NK-92 treated with Interleukin-12 subunit alpha and Interleukin-12 subunit beta, amount 100 ng/mL, for 24 hours (cell line): ENCODE results near the gene ZFYVE21.

ENCODE experiments used
- DNase-seq: peaks from one replicate; lab custom pipeline; 2025; lab: John Stamatoyannopoulos, UW

Gene ZFYVE21

DNA sequence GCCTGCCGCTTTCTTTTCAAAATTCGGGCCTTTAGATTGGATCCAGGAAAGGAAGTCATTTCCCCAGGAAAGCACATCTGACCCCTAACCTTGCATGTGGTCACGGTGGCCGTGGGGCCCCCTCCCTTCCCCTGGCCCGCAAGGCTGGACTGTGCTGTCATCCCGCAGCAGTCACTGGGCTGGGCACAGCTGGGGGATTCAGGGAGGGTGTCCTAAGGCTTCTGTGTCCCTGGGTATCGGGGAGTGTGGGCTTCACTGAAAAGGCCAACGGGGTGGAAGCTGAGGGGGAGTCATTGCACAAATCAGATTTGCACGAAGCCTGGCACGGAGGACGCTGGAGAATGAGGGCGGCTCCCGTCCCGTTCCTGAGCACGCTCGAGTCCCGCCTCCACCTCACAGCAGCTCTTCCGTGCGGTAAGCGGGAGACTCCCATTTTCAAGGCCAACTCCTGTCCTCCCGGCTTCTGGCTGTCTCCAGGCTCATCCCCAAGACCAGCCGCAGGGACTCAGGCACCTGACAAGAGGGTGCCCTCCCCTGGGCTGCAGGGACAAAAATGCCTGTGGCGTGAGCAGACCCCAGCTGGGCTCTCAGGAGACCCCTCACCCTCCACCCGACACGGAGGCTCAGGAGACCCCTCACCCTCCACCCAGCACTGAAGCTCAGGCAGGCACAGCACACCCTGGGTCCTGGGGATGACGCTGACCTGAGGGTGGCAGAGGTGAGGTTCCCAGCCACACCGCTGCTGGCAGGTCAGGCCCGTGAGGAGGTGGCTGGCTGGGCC, 9.9 kb upstream of the ZFYVE21 start:
- no peak for DNase-seq

DNA sequence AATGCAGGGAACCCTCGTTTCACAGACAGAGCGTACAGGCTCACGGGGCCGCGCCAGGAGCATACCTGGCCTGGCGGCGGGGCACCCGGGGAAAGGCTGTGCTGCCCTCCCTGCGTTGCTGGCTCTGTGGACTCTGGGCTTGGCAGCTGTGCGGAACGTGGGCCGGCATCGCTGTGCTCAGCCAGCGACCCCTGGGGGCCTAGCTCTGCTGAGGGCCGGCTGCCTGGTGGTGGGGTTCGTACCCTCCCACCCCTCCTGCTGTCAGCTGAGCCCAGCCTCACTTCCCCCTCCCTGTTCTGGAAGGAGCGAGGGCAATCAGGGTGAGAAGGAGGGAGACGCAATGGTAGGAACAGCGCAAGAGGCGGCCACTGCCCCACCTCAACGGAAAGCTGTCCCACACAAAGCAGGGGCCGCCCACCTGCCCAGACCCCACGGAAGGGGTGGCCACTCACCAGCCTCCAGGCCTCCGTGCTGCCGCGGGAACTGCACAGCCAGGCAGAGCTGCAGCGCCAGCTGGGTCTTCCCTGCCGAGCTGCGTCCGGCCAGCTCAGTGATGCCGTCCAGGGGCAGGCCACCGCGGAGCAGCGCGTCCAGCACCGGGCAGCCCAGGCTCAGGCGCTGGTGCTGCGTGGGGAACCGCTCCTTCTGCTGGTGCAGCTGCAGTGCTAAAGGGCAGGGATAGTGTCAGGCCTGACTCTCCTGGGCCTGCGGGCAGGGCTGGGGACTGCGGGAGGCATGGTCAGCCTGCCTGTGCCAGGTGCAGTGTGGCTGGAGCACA, 8.9 kb upstream of the ZFYVE21 start:
- DNase-seq: no peak

DNA sequence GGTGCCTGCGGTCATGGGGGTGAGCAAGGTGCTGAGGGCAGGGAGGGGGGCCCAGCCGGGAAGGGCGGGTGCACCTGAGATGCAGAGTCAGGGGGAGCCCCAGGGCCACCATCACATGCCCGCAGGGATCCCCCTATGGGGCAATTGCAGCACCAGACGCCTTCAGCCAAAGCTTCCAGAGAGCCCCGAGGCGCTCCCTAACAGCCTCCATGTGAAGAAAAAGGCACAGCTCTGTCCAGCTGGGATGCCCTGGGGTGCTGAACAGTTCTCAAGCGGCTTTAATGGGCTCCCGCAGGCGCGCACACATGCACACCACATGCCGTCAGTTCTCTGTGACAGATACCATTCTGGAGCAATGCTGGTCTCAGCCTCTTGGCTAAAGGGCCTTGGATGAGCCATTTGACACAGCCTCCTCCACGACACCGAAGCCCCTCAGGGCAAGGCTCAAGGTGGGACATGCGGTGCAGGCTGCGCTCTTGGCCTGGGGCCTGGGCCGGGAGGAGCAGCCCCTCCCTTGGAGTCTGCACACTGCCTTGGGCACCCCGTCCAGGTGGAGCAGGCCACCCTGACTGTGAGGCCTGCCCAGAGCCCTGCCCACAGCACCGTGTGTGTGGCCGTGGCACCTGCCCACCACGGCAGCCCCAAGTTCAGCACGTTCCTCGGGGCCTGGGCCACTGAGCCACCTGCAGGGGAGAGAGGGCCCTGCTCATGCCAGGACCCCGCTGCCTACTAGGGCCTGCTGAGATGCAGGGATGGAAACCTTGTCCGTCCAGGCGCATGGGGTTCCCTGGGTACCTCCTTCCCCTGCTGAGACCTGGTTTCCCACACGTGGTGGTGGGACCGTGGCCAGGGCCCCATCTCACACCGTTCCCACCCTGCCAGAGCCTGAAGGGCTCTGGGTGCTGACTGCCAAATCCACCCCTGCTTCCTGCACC, 8.0 kb upstream of the ZFYVE21 start:
- no peak for DNase-seq

DNA sequence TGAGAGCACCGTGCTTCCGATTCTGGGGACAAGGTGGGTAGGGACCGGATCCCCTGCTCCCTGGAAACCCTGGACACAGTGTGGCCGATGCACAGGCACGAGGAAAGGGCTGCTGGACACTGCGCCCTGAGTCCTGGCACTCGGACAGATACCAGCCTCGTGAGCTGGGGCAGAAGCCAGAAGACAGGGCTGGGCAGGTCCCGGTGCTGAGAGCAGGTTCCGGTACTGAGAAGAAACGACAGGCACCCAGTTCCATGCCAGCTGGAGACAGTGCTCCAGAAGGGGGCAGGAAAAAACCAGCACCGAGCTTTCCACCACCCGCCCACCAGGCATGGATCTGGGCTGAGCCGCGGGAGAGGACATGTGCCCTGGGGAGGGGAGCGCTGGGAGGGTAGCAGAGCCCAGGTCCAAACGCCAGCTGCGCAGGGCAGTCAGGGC, 6.8 kb upstream of the ZFYVE21 start:
- DNase-seq: no peak

DNA sequence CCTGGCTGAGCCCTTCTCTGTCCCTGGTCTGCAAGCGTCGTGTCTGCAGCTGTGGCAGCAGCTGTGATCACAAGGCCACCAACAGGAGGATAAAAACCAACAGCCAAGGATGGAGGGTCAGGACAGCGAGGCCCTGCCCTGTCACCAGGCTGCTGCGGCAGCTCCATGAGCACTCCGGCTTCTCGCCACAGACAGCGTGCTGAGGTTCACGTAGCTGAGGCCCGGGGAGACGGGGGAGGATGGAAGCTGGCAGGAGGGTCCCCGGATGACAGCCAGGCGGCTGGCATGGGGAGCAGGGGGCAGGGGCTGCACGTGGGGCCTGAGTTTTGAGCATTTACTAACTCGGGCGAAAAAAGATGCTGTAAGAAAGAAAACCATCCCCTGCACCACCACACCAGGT, 5.8 kb upstream of the ZFYVE21 start:
- DNase-seq: no peak

DNA sequence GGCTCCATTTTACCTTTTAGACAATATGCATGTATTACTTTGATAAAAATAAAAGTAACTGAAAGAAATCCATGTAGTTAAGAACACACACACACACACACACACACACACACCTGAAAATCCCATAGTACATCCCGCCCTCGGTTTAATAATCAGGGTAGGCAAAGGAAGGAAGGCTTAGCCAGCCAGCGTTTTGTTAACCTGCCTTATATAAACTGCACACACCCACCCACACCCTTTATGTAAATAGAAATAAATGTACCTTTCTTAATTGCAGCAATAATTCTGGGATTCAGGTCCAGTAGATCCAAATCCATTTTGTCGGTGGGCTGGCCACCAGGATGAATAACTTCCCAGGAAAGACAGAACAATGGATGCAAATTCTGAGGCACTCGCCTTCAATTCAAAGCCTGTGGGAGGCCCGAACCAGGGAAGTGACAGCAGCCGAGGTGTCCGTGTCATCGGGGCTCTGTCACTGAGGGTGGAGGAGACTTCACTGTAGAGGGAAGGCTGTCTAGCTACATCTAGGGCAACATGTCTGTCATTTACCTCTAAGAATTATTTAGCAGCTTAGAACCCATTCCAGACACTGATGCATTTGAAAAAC, 4.7 kb upstream of the ZFYVE21 start:
- no peak for DNase-seq

DNA sequence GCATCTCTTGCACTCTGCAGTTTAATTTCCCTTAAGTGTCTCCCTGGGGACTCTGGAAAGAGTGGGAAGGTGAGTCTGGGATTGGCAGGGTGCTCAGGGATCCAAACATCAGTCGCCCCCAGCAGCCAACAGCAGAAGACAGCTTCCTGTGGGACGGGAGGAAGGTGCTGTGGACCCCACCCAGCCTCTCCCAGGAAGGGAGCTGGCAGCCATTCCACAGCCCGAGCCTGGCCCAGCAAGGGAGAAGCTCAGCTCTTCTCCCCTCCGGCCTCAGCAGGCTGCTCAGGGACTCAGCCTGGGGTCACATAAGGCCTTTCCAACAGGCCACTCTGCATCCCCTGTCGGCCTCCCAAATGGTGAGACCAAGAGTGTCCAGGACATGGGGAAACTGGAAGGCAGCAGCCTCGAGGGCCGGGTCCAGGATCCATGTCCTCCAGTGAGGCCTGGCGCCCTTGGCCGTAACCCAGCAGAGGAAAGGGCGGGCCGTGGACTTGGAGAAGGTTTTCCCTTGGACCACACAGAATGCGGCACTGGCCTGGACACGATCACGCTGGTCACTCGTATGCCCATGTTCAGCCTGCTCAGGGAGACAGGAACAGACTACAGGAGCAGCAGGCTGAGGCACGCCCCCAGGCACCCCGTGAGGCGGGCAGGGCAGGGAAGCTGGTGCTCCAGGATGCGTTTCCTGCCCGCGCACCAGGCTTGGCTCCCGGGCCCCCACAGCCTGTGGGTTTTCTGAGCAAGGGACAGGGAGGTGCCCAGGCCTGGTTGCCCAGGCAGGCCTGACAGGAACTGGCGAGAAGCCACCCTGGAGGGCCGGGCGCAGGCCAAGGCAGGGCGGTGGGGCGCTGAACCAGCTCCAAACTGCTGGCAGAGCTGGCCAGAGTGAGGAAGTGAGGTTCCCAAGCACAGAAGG, 3.8 kb upstream of the ZFYVE21 start:
- DNase-seq: no peak

DNA sequence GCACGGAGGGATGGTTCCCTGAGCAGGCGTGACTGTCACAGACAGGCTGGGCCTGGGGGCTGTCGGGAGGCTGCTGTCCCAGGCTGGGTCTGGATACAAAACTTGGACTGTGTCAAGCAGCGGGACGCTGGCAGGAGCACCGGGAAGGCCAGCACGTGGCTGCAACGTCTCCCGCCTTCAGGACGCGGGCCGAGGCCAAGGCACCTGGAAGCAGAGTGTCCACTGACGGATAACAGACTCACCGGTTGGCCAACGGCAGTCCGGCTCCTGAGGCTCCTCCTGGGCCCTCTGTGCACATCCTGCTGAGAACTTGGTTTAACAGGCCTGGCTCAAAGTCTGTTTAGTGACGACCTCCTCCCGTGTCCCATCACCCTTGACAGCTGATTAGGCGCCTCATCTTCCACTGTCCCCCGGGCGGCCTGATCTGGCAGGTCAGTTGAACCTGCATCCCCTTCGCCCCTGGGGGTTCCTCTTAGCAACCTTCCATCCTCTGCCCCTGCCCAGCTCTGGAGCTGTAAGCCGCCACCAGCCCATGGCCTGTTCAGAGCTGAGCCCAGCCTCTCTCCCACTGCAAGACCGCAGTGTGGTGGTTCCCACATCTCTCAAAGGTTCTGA, 2.9 kb upstream of the ZFYVE21 start:
- no peak for DNase-seq

DNA sequence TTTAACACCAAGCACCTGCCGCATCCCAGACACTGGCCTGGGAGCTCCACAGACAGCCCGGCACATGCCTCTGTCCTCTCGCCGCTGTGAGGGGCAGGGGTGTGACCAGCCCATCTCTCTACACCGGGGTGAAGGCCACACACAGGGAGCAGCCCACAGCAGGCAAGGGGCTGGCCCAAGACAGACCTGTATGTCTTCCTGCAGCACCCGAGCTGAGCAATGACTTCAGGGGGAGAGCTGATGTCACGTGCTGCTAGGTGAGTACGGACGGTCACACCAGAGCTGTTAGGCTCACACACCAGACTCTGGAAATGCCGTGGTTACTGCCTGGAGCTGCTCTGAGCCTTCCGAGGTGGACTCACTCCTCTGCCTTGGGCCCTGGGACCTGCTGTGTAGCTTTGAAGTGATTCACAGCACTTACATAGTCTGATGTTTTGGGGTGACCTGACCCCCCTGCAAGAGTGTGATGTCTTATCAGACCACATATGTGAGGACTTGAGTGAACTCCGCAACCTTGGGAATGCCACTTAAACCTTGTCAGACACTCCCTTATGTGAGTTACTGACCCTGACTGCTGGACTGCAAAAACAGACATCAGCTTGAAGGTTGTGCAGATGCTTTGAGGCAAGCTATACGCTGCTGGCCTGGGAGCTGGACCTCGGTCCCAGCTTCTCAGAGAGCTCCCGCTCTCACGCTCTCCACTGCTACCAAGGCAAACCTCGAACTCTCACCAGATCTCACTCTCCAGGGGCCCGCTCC, 2.1 kb upstream of the ZFYVE21 start:
- no peak for DNase-seq

DNA sequence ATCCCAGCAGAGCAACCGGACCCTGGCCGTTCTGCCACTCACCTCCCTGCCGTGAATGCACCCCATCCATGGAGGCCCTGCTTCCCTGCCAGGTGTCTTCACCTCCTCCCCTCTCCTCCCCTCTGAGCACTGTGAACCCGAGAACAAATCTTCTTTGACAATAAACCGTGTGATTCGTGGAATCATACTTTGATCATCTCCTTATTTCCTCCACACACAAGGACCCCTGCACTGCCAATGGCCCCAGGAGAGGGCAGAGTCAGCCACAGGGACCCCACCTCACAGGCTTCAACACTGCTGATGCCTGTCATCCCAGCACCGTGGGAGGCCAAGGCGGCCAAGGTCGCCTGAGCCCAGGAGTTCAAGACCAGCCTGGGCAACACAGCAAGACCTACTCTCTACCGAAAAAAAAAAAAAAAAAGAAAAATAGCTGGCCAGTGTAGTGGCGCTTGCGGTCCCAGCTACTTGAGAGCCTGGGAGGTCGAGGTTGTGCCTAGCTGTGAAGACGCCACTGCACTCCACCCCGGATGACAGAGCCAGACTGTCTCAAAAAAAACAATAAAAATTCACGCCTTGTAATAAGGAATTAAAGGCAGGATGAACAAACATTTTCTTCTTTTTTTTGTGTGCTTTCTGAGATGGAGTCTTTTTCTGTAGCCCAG, 1.4 kb upstream of the ZFYVE21 start:
- DNase-seq: no peak

DNA sequence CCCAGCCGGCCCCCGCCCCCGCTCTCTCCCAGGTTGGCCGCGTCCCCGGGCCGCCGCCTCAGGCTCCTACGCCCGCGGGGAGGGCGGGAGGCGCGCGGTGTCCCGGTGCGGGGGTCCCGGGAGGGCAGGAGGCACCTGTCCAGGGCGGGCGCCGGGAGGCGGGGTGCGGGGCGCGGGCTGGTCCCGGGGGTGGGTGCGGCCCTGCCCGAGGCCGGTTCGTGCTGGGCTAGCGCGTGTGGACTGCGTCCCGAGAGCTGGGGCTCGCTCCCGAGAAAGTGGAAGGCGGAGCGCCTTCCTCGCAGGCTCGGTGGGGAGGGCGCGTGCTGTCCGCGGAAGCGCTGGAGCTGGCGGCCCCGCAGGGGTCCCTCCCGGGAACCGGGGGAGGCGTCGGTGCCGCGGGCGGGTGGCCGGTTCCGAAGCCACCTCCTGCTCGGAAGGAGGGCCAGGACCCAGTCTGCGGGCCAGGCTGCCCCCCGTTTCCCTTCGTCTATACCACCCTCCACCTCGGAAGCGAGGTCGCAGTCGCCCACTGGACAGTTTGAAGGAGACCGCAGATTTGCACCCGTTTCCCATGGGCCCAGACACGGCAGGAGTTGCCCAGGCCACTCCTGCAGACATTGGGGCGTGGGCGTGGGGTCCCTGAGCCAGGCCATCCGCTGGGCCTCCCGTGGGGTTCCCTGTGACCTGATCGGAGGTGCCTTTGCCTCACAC, 636 bp downstream of the ZFYVE21 start:
- DNase-seq: no peak

DNA sequence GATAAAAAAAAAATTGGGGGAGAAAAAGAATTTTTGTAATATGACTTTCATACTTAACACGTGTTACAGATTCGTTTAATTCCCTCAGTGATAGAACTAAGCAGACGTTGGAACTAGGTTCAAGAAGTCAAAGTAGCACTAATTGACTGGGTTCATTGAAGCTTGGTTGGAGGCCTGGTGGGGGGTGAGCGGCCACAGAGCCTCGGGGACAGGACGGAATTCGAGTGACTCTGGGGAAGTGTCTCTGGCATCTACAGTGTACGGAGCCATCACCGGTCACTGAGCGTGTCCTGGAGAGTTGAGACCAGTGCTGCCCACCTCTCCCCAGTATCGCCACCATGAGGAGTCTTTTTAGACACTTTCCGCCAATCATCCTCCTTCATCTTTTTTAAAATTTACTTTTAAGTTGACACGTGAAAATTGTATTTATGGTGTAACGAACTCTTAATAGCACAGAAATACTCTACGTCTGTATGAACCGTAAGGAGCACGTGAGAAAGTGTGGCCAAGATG, 1.3 kb downstream of the ZFYVE21 start:
- DNase-seq: no peak

DNA sequence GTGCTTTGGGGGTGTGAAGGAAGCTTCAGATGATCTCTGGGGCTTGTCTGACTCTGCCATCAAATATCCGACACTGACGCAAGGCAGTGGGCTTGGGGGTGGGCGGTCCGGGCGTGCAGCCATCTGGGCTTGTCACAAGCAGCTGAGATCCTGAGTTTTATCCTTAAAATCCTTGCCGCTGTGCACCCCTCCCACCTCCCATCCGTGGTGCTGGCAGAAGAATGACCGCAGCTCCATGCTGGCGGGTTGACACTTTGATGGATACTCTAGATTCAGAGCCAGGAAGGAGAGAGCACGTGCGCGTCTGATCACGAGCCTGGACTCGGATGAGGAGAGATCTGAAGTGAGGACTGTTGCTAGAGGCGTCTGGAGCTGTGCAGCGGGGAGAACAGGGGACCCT, 3.0 kb downstream of the ZFYVE21 start:
- DNase-seq: no peak

DNA sequence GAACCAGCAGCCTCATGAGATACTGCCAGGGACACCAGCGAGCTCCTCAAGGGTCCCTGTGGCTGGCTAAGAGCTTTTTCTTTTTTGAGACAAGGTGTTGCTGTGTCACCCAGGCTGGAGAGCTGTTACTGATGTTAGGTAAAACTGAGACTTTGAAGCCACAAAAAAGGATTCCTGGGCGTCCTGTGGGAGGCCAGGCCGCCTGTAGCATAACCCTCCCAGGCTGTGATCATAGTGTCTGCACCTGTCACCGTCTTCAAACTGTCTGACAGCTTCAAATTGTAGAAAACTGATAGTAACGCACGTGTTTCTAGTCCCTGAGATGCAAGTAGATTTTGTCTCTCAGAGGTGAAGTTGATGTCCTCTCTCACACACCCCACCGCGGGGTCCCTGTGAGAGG, 4.1 kb downstream of the ZFYVE21 start:
- no peak for DNase-seq

DNA sequence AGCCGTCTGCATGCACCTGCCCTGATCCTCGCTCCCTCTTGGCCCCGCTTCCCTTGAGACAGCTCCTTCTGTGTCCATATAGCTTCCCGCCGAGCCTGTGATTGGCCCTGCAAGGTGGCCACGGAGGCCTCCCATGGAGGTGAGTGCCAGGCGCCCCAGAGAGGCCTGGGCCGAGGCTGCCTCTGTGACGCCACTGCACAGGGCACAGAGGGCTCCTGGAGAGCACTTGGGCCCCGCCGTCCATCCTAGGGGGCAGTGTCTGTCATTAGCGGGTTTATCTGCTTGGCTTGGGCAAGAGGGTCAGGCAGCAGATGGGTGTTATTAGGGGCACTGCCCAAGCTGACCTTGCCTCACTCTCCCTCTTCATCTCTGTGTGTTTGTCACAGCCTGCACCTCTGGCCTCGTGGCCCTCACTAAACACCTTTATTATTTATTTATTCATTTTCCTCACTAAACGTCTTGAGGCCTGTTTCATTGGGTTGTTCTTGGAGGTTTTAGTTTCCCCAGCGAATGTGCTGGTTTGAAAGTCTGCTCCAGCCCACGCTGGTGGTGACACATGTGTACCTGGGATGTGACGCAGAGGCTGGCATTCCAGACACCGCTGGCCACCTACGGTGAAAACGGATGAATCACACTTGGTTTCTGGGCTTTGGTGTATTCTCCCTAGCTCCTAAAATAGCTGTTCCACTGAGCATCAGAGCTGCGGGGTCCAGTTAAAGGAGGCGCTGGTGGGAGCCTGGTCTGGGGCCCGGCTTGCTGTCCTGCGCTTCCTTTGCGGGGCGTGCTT, 5.9 kb downstream of the ZFYVE21 start:
- no peak for DNase-seq

DNA sequence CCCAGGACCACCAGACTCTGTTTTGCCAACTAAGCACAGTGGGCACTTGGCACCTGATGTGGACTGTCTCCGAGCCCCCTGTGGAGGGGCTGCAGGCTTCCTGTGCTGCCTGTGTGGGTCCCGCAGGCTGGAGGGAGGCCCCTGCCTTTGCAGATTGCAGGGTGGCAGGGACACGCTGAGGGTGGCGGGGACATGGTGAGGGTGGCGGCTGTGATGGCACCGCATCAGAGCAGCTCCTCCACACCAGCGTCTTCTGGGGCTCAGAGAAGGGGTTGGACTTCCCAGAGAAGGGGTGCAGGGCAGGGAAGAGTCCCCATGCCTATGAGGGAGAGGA, 8.1 kb downstream of the ZFYVE21 start:
- no peak for DNase-seq

DNA sequence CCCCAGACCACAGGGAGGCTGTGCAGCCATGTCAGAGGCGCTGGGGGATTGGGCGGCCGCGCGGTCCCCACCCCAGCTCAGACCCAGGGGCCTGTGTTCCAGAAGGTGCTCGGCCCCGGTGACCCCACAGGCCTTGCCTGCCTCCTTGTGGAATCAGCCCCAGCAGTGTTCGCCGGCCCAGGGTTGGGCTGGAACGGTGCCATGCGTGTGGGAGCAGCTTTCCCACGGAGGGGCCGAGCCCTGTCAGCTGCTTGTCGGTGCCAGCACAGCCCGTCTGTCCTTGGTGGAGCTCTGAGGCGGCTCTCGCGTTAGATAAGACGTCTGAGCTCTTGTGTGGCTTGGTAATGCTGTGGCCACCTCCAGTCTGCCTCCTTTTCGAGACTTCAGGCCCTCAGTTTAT, 8.5 kb downstream of the ZFYVE21 start:
- no peak for DNase-seq
